ENCODE data around the gene ACKR3. TPM values are rescaled to one million over a fixed set of nuclear protein-coding genes. Genes with fewer than 3 reads are reported as not detected.

ACKR3 gene
- total RNA-seq, 4 donors from 2014 or later, result 7.1 to 55.0 (median 15.2) TPM

DNA sequence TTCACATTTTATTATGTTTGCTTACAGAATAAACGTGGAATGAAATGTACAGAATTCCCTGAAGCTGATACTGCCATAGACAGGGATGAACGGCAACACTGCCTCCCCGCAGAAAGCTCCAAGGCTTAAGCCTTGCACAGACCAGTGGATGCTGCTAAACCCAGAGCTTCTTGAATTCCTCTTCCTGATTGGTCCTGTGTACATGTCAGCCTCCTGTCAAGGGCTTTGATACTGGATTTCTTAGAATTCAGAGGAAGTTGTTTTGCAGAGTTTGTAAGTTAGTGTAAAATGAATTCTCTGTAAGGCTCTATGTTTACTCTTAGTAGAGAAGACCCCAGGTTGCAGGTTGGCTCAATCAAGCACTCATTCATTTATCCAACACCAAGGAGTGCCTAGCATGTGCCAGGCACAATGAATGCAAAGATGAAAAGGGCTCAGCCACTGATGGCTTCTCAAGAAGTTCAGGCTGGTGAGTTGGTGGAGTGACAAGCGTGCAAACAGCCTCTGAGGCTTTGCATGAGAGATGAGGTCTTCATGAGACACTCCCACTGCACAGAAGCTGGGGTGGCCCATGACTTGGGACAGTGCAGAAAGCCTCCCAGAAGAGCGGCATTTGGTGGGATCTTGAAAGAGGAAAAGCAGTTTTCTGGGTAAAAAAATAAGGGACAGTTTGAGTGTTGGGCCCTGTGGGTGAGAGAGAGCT, 50.4 kb downstream of the ACKR3 start:
- intact Hi-C loops (cut with DNase I; ENCODE audit: low total_unique reads), result no loop called here

DNA sequence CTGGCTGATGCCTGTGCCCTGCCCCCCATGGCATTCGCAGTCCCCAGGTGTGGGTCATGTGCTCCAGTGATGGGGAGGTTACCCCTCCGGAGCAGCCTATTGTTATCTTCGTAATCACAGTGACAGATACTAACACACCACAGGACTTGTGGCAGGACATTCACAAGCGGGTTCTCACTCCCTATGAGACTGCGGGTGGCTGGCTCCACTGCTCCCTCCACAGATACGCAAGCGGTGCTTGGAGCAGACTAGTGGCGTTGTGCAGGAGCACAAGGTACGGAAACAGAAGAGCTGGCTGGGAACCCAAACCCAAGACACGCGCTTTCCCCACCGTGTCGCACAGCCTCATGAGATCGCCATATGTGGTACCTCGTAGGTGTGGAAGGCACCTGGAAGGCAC, 52.2 kb downstream of the ACKR3 start:
- TF ChIP-seq, protein P1, sequence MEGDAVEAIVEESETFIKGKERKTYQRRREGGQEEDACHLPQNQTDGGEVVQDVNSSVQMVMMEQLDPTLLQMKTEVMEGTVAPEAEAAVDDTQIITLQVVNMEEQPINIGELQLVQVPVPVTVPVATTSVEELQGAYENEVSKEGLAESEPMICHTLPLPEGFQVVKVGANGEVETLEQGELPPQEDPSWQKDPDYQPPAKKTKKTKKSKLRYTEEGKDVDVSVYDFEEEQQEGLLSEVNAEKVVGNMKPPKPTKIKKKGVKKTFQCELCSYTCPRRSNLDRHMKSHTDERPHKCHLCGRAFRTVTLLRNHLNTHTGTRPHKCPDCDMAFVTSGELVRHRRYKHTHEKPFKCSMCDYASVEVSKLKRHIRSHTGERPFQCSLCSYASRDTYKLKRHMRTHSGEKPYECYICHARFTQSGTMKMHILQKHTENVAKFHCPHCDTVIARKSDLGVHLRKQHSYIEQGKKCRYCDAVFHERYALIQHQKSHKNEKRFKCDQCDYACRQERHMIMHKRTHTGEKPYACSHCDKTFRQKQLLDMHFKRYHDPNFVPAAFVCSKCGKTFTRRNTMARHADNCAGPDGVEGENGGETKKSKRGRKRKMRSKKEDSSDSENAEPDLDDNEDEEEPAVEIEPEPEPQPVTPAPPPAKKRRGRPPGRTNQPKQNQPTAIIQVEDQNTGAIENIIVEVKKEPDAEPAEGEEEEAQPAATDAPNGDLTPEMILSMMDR (IDR thresholded peaks at IDR 0.05 in 4 of 5, conservative IDR thresholded peaks at IDR 0.05 in 1 of 5), result no peak
- TF ChIP-seq POLR2A (IDR thresholded peaks at IDR 0.05), result no peak
- Histone ChIP-seq H3K4me1 (no peaks in the 10 kb centered on the region), H3K27ac (no peak overlapping the region), H3K4me3 (no peak overlapping the region), H3K27me3 (no peaks in the 10 kb centered on the region), H3K9me3 (no peaks in the 10 kb centered on the region), H3K36me3 (no peaks in the 10 kb centered on the region)
- ATAC-seq (no peak), DNase-seq (no peak)
- intact Hi-C loops (cut with DNase I; ENCODE audit: low total_unique reads), result no loop called here
- in situ Hi-C loops (cut with MboI; ENCODE audit: low sequenced_read_pairs in 4 of 4), result no loop called here

More for the DNA sequence above, 50.4 kb downstream of the ACKR3 start:
- Histone ChIP-seq H3K27me3 (no peaks in the 10 kb centered on the region), H3K27ac (no peak overlapping the region), H3K4me3 (no peak overlapping the region), H3K9me3 (no peaks in the 10 kb centered on the region), H3K4me1 (no peaks in the 10 kb centered on the region), H3K36me3 (no peaks in the 10 kb centered on the region)
- DNase-seq (no peak), ATAC-seq (no peak)
- in situ Hi-C loops (cut with MboI; ENCODE audit: low sequenced_read_pairs in 4 of 4), result no loop called here
- no peak for TF ChIP-seq POLR2A (IDR thresholded peaks at IDR 0.05)
- TF ChIP-seq, protein P1 (IDR thresholded peaks at IDR 0.05 in 4 of 5, conservative IDR thresholded peaks at IDR 0.05 in 1 of 5), result no peak

DNA sequence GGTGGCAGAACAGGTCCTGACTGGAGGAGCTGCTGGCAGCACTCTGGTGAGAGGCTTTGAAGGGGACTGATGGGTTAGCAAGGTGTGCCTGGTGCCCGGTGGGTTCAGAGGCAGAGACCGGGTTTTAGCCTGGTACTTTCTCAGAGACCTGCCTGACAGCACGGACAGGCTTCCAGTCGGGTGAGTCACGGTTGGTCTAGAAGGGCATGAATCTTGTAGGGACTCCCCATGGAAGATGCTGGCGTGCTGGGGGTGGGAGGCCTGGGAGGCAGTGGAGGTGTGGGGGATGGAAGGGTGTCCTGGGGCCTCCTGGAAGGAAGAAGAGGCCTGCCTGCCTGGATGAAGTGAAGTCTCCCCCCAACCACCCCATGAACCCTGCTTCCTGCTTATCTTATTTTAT, 52.6 kb downstream of the ACKR3 start:
- Histone ChIP-seq H3K4me1 (no peaks in the 10 kb centered on the region), H3K27ac (no peak overlapping the region), H3K36me3 (no peaks in the 10 kb centered on the region), H3K4me3 (no peak overlapping the region), H3K9me3 (no peaks in the 10 kb centered on the region), H3K27me3 (no peaks in the 10 kb centered on the region)
- DNase-seq (no peak), ATAC-seq (no peak)
- no peak for TF ChIP-seq POLR2A (IDR thresholded peaks at IDR 0.05)
- TF ChIP-seq, protein P1 (IDR thresholded peaks at IDR 0.05 in 4 of 5, conservative IDR thresholded peaks at IDR 0.05 in 1 of 5), result no peak
- intact Hi-C loops (cut with DNase I; ENCODE audit: low total_unique reads), result no loop called here
- in situ Hi-C loops (cut with MboI; ENCODE audit: low sequenced_read_pairs in 4 of 4), result no loop called here

DNA sequence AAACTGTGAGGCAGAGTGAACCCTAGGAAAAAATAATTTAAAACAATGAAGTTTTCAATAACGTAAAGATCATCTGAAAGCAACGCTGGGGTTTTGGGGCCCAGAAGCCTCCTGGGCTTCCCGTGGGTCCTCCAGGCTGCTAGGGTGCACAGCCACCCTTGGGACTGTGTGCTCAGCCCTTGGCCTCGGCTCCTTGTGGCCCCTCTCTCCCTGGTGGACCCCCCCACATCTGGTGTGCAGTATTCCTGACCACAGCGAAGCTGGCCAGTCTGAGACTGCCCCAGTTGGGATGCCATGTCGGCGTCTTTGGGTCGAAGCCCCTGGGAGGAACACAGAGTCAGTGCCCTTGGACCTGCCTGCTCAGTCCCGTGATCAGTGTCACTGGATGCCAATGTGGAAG, 53.0 kb downstream of the ACKR3 start:
- DNase-seq (no peak), ATAC-seq (no peak)
- H3K9me3 ChIP-seq, result no peaks in the 10 kb centered on the region
- H3K27me3 ChIP-seq, result no peaks in the 10 kb centered on the region
- intact Hi-C loops (cut with DNase I; ENCODE audit: low total_unique reads) (no loop called here), in situ Hi-C loops (cut with MboI; ENCODE audit: low sequenced_read_pairs in 4 of 4) (no loop called here)
- no peaks in the 10 kb centered on the region for H3K36me3 ChIP-seq
- H3K4me3 ChIP-seq, result no peak overlapping the region
- no peak for TF ChIP-seq POLR2A (IDR thresholded peaks at IDR 0.05)
- TF ChIP-seq, protein P1 (IDR thresholded peaks at IDR 0.05 in 4 of 5, conservative IDR thresholded peaks at IDR 0.05 in 1 of 5), result no peak
- H3K27ac ChIP-seq, result no peak overlapping the region
- no peaks in the 10 kb centered on the region for H3K4me1 ChIP-seq

DNA sequence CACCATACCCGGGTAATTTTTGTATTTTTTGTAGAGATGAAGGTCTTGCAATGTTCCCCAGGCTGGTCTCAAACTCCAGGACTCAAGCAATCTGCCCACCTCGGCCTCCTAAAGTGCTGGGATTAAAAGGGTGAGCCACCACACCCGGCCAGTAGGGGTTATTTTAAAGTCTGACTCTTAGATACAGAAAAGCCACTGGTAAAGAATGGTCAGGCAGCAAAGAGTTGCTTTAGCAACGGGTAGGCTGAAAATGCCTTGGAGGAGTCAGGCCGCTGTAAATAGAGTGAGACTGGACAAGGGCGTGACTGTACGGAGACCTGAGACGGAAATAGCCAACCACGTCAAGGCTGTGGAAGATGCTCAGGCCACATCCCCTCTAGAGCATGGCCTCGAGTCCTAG, 54.2 kb downstream of the ACKR3 start:
- in situ Hi-C loops (cut with MboI; ENCODE audit: low sequenced_read_pairs in 4 of 4), result no loop called here
- H3K9me3 ChIP-seq, result no peaks in the 10 kb centered on the region
- DNase-seq (no peak), ATAC-seq (no peak)
- H3K4me1 ChIP-seq, result no peaks in the 10 kb centered on the region
- H3K4me3 ChIP-seq, result no peak overlapping the region
- intact Hi-C loops (cut with DNase I; ENCODE audit: low total_unique reads), result no loop called here
- H3K36me3 ChIP-seq, result no peaks in the 10 kb centered on the region
- H3K27ac ChIP-seq, result no peak overlapping the region
- no peaks in the 10 kb centered on the region for H3K27me3 ChIP-seq
- TF ChIP-seq, protein P1 (IDR thresholded peaks at IDR 0.05 in 4 of 5, conservative IDR thresholded peaks at IDR 0.05 in 1 of 5), result no peak
- no peak for TF ChIP-seq POLR2A (IDR thresholded peaks at IDR 0.05)

Measured in gastrocnemius medialis (tissue), 4 donors.